ENCODE results near the gene FSTL4.

Gene FSTL4

GRCh38 chr5:133384903-133385302, 227.4 kb downstream of the FSTL4 start:
- DNase-seq (ENCODE audit: low read depth) = no peak

GRCh38 chr5:133384120-133384855, 228.1 kb downstream of the FSTL4 start:
- DNase-seq (ENCODE audit: low read depth) = no peak

GRCh38 chr5:133383580-133383939, 228.8 kb downstream of the FSTL4 start:
- DNase-seq (ENCODE audit: low read depth) = no peak

- no peak for DNase-seq (ENCODE audit: low read depth)
Measured at GRCh38 chr5:133382661-133383579, 229.4 kb downstream of the FSTL4 start.

- no peak for DNase-seq (ENCODE audit: low read depth)
Measured at GRCh38 chr5:133381571-133382365, 230.6 kb downstream of the FSTL4 start.

GRCh38 chr5:133381041-133381440, 231.3 kb downstream of the FSTL4 start:
- no peak for DNase-seq (ENCODE audit: low read depth)

- DNase-seq (ENCODE audit: low read depth) = no peak
Measured at GRCh38 chr5:133377736-133378135, 234.6 kb downstream of the FSTL4 start.

- DNase-seq (ENCODE audit: low read depth) = no peak
Measured at GRCh38 chr5:133376986-133377385, 235.4 kb downstream of the FSTL4 start.

- DNase-seq (ENCODE audit: low read depth) = no peak
Measured at GRCh38 chr5:133373121-133373870, 239.0 kb downstream of the FSTL4 start.

GRCh38 chr5:133372293-133372937, 239.9 kb downstream of the FSTL4 start:
- no peak for DNase-seq (ENCODE audit: low read depth)

GRCh38 chr5:133371371-133372155, 240.8 kb downstream of the FSTL4 start:
- no peak for DNase-seq (ENCODE audit: low read depth)

- no peak for DNase-seq (ENCODE audit: low read depth)
Measured at GRCh38 chr5:133370904-133371303, 241.4 kb downstream of the FSTL4 start.

- DNase-seq (ENCODE audit: low read depth) = no peak
Measured at GRCh38 chr5:133370036-133370831, 242.1 kb downstream of the FSTL4 start.

- no peak for DNase-seq (ENCODE audit: low read depth)
Measured at GRCh38 chr5:133368916-133369783, 243.2 kb downstream of the FSTL4 start.

- DNase-seq (ENCODE audit: low read depth) = no peak
Measured at GRCh38 chr5:133367984-133368383, 244.4 kb downstream of the FSTL4 start.

- no peak for DNase-seq (ENCODE audit: low read depth)
Measured at GRCh38 chr5:133367071-133367786, 245.1 kb downstream of the FSTL4 start.

- no peak for DNase-seq (ENCODE audit: low read depth)
Measured at GRCh38 chr5:133366438-133366837, 245.9 kb downstream of the FSTL4 start.

- DNase-seq (ENCODE audit: low read depth) = no peak
Measured at GRCh38 chr5:133365738-133366137, 246.6 kb downstream of the FSTL4 start.

Measured in activated T-cell treated with anti-CD3 and anti-CD28 coated beads for 48 hours (primary cell).